ENCODE data around the gene ASXL3.

ASXL3 gene

GRCh38 chr18:33600846-33601245 lies 22.8 kb downstream of the ASXL3 start:
- no peak overlapping the region for H3K4me3 ChIP-seq (ENCODE audit: insufficient read depth, low read length, poor library complexity, severe bottlenecking)
- no peak overlapping the region for H3K4me2 ChIP-seq (ENCODE audit: low read depth, low read length, poor library complexity, severe bottlenecking)
- no peak overlapping the region for H3K27ac ChIP-seq (ENCODE audit: low read depth, low read length)
- no peaks in the 10 kb centered on the region for H3K79me2 ChIP-seq (ENCODE audit: insufficient read depth, low read length)
- no peaks in the 10 kb centered on the region for H3K9me2 ChIP-seq (replicated peaks; ENCODE audit: insufficient read depth, low read length)
- no peak overlapping the region for H2AFZ ChIP-seq (ENCODE audit: low read depth, low read length, severe bottlenecking)
- no peaks in the 10 kb centered on the region for H3K27me3 ChIP-seq (ENCODE audit: low read length)
- TF ChIP-seq EZH2phosphoT487 (conservative IDR thresholded peaks at IDR 0.05; ENCODE audit: low read length) (no peak), CTCF (IDR thresholded peaks at IDR 0.05; ENCODE audit: insufficient read depth, low read length, poor library complexity, severe bottlenecking) (no peak)
- no peaks in the 10 kb centered on the region for H3F3A ChIP-seq (ENCODE audit: insufficient read depth)
- H4K20me1 ChIP-seq (ENCODE audit: low read depth, low read length) = no peaks in the 10 kb centered on the region
- no peaks in the 10 kb centered on the region for H3K9me3 ChIP-seq (ENCODE audit: insufficient read depth, low read length)
- no peak overlapping the region for H3K9ac ChIP-seq (ENCODE audit: low read length)
- H3K36me3 ChIP-seq (ENCODE audit: low read length) = no peaks in the 10 kb centered on the region

GRCh38 chr18:33603454-33603853 lies 25.4 kb downstream of the ASXL3 start:
- Histone ChIP-seq H3K36me3 (ENCODE audit: low read length) (no peaks in the 10 kb centered on the region), H2AFZ (ENCODE audit: low read depth, low read length, severe bottlenecking) (no peak overlapping the region), H3K27me3 (ENCODE audit: low read length) (no peaks in the 10 kb centered on the region), H3K27ac (ENCODE audit: low read depth, low read length) (no peak overlapping the region), H3F3A (ENCODE audit: insufficient read depth) (no peaks in the 10 kb centered on the region), H3K79me2 (ENCODE audit: insufficient read depth, low read length) (no peaks in the 10 kb centered on the region), H3K9me2 (replicated peaks; ENCODE audit: insufficient read depth, low read length) (no peaks in the 10 kb centered on the region), H3K9me3 (ENCODE audit: insufficient read depth, low read length) (no peaks in the 10 kb centered on the region), H3K4me2 (ENCODE audit: low read depth, low read length, poor library complexity, severe bottlenecking) (no peak overlapping the region), H4K20me1 (ENCODE audit: low read depth, low read length) (no peaks in the 10 kb centered on the region), H3K4me3 (ENCODE audit: insufficient read depth, low read length, poor library complexity, severe bottlenecking) (no peak overlapping the region), H3K9ac (ENCODE audit: low read length) (no peak overlapping the region)
- no peak for TF ChIP-seq CTCF (IDR thresholded peaks at IDR 0.05; ENCODE audit: insufficient read depth, low read length, poor library complexity, severe bottlenecking)
- TF ChIP-seq EZH2phosphoT487 (conservative IDR thresholded peaks at IDR 0.05; ENCODE audit: low read length) = no peak

- Histone ChIP-seq H3K27me3 (ENCODE audit: low read length) (no peaks in the 10 kb centered on the region), H2AFZ (ENCODE audit: low read depth, low read length, severe bottlenecking) (no peak overlapping the region), H3K9me3 (ENCODE audit: insufficient read depth, low read length) (no peaks in the 10 kb centered on the region), H3K9me2 (replicated peaks; ENCODE audit: insufficient read depth, low read length) (no peaks in the 10 kb centered on the region), H3K27ac (ENCODE audit: low read depth, low read length) (no peak overlapping the region), H3F3A (ENCODE audit: insufficient read depth) (no peaks in the 10 kb centered on the region), H3K4me3 (ENCODE audit: insufficient read depth, low read length, poor library complexity, severe bottlenecking) (no peak overlapping the region), H3K79me2 (ENCODE audit: insufficient read depth, low read length) (no peaks in the 10 kb centered on the region), H3K4me2 (ENCODE audit: low read depth, low read length, poor library complexity, severe bottlenecking) (no peak overlapping the region), H4K20me1 (ENCODE audit: low read depth, low read length) (no peaks in the 10 kb centered on the region), H3K9ac (ENCODE audit: low read length) (no peak overlapping the region), H3K36me3 (ENCODE audit: low read length) (no peaks in the 10 kb centered on the region)
- TF ChIP-seq EZH2phosphoT487 (conservative IDR thresholded peaks at IDR 0.05; ENCODE audit: low read length) (no peak), CTCF (IDR thresholded peaks at IDR 0.05; ENCODE audit: insufficient read depth, low read length, poor library complexity, severe bottlenecking) (no peak)
Observed at GRCh38 chr18:33605250-33605649, 27.2 kb downstream of the ASXL3 start.
